ENCODE measurements around the gene MRAS.

- TF ChIP-seq CTCF (optimal IDR thresholded peaks at IDR 0.05 in 1 of 3, IDR thresholded peaks at IDR 0.05 in 1 of 3, conservative IDR thresholded peaks at IDR 0.05 in 1 of 3; ENCODE audit: extremely low read depth in 1 of 3, insufficient read depth in 2 of 3, low read length in 3 of 3) (no peak), EZH2 (IDR thresholded peaks at IDR 0.05; ENCODE audit: low read length) (no peak)
These were observed 91.3 kb downstream of the MRAS start for GRCh38 chr3:138439646-138440045.
